Measurements from ENCODE around the gene UBE2I. TPM values are rescaled to one million over a fixed set of nuclear protein-coding genes. Genes with fewer than 3 reads are reported as not detected.
A peak's percentile ranks its signal among the peaks of the same experiment; 100 is the strongest.
"Not testable (repeated sequence)": the region's sequence is repeated elsewhere in the genome, so short reads cannot be mapped to it uniquely, and the experiment has no call there.

UBE2I gene
- total RNA-seq (2014; rRNA removed), result 49.2 and 78.2 TPM in 2 replicates
- polyA plus RNA-seq (2012), result 112 TPM

- DNase-seq (ENCODE audit: low read depth), result peak; percentile 97
Measured at GRCh38 chr16:1308977-1309885, at the start of gene UBE2I. Gene UBE2I, plus strand, starts transcription at chr16:1309636. Its CDS starts 4,395 bp downstream, at chr16:1314031.

- DNase-seq (ENCODE audit: low read depth), result no peak
Measured at GRCh38 chr16:1259760-1260068, 49.7 kb upstream of the UBE2I start.

- no peak for DNase-seq (ENCODE audit: low read depth)
Measured at GRCh38 chr16:1260101-1260680, 49.2 kb upstream of the UBE2I start.

GRCh38 chr16:1261131-1261892 lies 48.1 kb upstream of the UBE2I start:
- DNase-seq (ENCODE audit: low read depth), result no peak

- DNase-seq (ENCODE audit: low read depth), result no peak
Measured at GRCh38 chr16:1262210-1262845, 47.1 kb upstream of the UBE2I start.

GRCh38 chr16:1262846-1263221 lies 46.6 kb upstream of the UBE2I start:
- no peak for DNase-seq (ENCODE audit: low read depth)

- DNase-seq (ENCODE audit: low read depth), result no peak
Measured at GRCh38 chr16:1263591-1264344, 45.7 kb upstream of the UBE2I start.

- no peak for DNase-seq (ENCODE audit: low read depth)
Measured at GRCh38 chr16:1264345-1265089, 44.9 kb upstream of the UBE2I start.

GRCh38 chr16:1265090-1265630 lies 44.3 kb upstream of the UBE2I start:
- DNase-seq (ENCODE audit: low read depth), result no peak

- no peak for DNase-seq (ENCODE audit: low read depth)
Measured at GRCh38 chr16:1265826-1266225, 43.6 kb upstream of the UBE2I start.

GRCh38 chr16:1269418-1269817 lies 40.0 kb upstream of the UBE2I start:
- DNase-seq (ENCODE audit: low read depth), result not testable (repeated sequence)

- DNase-seq (ENCODE audit: low read depth), result no peak
Measured at GRCh38 chr16:1271380-1271723, 38.1 kb upstream of the UBE2I start.

- DNase-seq (ENCODE audit: low read depth), result not testable (repeated sequence)
Measured at GRCh38 chr16:1271724-1272413, 37.6 kb upstream of the UBE2I start.

GRCh38 chr16:1272453-1273198 lies 36.8 kb upstream of the UBE2I start:
- no peak for DNase-seq (ENCODE audit: low read depth)

- no peak for DNase-seq (ENCODE audit: low read depth)
Measured at GRCh38 chr16:1273816-1274215, 35.6 kb upstream of the UBE2I start.

GRCh38 chr16:1274767-1275166 lies 34.7 kb upstream of the UBE2I start:
- no peak for DNase-seq (ENCODE audit: low read depth)

GRCh38 chr16:1275791-1276579 lies 33.5 kb upstream of the UBE2I start:
- no peak for DNase-seq (ENCODE audit: low read depth)

- no peak for DNase-seq (ENCODE audit: low read depth)
Measured at GRCh38 chr16:1276580-1276878, 32.9 kb upstream of the UBE2I start.
